ENCODE data around the gene STAG1.
A peak's percentile ranks its signal among the peaks of the same experiment; 100 is the strongest.

STAG1 gene

DNA sequence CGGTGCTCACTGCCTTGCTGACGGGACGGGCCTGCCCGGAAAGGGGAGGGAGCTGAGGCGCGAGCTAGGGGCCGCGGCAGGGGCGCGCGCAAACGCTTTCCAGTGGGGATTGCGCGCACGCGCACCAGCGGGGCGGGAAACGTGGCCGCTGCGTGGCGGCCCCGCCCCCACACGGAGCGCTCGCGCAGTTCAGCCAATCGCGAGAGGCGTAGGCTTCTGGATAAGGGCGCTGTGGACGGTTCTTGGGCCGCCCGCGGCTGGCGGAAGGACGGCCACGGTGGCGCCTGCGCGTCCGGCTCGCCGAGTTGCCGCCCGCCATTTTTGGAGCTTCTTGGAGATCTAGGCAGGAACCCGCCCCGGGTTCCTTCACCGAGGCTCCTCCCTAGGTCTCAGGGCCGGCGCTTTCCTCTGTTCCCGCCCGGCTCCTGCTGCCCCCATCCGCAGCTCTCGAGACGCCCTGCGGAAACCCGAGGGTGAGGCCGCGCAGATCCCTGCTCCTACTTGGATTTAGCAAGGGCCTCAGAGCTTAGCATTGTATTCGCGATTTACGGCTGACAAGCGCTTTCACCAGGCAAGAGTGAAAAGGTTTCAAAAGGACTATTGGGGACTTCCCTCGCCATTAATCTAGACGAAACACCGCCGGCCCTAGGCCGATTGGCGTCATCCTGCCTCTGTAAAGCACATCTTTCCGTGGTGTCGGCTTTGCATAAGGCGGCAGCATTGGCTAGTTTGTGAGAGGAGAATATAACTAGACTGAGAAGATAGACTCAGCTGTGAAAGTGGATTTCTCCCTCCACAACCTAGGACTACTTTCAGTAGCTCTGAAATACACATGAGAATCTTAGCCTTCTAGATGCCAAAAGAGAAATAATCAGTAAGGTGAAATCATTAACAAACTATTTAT is 496 bp upstream of the STAG1 start:
- TF ChIP-seq, protein P1, sequence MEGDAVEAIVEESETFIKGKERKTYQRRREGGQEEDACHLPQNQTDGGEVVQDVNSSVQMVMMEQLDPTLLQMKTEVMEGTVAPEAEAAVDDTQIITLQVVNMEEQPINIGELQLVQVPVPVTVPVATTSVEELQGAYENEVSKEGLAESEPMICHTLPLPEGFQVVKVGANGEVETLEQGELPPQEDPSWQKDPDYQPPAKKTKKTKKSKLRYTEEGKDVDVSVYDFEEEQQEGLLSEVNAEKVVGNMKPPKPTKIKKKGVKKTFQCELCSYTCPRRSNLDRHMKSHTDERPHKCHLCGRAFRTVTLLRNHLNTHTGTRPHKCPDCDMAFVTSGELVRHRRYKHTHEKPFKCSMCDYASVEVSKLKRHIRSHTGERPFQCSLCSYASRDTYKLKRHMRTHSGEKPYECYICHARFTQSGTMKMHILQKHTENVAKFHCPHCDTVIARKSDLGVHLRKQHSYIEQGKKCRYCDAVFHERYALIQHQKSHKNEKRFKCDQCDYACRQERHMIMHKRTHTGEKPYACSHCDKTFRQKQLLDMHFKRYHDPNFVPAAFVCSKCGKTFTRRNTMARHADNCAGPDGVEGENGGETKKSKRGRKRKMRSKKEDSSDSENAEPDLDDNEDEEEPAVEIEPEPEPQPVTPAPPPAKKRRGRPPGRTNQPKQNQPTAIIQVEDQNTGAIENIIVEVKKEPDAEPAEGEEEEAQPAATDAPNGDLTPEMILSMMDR (IDR thresholded peaks at IDR 0.05; ENCODE audit: low read depth, low read length): peak; percentile 24; the same call in 1 of the 2 replicates
- H3K4me3 ChIP-seq (ENCODE audit: low read depth, low read length): peak overlapping the region; percentile 69

DNA sequence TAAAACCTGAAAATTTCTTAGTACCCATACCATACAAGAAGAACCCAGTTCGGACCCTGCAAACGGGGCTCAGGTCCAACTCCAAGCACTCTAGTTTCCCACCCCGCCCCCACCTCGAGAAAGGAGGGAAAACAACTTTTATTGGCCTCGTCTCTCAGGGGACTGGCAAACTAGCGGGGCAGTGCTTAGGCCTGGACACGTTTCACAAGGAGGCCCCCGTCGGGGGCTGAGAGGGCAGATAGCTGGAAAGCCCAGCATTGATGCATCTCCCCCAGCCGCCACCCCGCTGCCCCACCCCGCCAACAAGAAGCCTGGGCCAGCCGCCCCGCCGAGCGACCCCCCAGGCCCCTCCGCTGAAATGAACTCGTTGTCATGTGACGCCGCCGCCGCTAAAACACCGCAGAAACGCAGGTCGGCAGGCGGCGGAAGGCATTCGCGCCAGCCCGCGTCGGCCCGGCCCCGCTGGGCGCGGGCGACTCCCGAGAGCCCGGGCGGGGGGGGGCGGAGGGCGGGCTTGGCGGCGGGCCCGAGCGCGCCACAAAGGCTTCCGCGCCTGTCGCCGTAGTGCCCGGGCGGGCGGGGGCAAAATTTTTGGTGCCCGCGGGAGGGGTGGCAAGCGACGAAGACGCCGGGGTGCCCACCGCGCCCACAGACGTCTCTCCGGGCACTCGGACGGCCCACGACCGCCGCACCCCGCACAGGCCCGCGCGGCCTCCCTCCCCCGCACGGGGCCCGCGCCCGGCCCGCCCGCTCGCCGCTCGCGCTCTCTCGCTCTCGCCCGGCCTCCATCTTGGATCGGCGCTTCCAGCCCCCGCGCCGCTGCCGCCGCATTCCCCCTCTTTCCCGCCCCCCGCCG is 634 bp downstream of the STAG1 start:
- H3K4me3 ChIP-seq (ENCODE audit: low read depth, low read length): peak overlapping the region; percentile 64
- TF ChIP-seq, protein P1 (IDR thresholded peaks at IDR 0.05; ENCODE audit: low read depth, low read length): no peak

DNA sequence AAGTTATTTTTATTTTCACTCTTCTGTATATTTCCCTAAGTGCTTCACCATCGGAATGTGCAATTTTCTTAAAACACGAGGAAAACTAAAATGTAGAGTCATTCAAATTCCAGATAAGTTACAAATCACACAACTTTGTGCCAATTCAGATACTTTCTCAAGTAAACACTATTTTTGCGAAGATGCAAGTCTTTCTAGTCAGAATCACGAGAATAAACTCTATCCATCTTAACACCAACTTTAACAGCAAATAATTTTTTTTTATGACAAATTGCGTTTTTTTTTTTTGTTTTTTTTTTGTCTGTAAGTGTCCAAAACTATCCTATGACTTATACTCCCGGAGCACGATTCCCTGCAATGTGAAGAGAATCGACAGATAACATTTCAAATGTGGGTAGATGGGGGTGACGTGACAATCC is 1.3 kb downstream of the STAG1 start:
- TF ChIP-seq, protein P1 (IDR thresholded peaks at IDR 0.05; ENCODE audit: low read depth, low read length): no peak
- peak overlapping the region; percentile 64 for H3K4me3 ChIP-seq (ENCODE audit: low read depth, low read length)

DNA sequence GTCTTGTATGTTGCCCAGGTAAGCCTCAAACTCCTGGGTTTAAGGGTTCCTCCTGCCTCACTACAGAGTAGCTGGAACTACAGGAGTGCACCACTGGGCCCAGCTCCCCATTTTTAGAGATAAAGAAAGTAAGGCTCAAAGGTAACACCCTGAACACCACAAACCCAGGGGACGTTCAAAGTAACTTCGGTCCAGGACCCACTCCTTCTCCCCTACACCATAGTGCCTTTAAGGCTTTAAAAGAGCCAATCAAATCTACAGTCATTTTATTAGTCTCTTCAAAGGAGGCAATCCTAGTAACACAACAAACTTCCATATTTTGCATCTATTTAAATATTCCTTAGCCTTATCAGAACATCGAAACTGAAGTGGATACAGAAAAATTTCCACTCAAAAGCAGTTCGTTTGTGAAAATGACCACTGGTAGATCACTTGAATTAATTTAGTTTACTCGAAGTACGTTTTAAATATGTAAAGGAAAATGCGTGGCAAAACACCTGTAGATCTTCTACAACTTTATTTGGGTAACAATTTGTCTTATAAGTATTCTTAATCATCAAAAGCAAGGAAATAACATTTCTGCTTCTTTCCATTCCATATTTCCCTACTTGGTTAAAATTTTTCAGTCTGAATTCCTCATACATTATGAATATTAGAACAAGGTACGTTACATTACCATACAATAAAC is 1.8 kb downstream of the STAG1 start:
- TF ChIP-seq, protein P1 (IDR thresholded peaks at IDR 0.05; ENCODE audit: low read depth, low read length): no peak

DNA sequence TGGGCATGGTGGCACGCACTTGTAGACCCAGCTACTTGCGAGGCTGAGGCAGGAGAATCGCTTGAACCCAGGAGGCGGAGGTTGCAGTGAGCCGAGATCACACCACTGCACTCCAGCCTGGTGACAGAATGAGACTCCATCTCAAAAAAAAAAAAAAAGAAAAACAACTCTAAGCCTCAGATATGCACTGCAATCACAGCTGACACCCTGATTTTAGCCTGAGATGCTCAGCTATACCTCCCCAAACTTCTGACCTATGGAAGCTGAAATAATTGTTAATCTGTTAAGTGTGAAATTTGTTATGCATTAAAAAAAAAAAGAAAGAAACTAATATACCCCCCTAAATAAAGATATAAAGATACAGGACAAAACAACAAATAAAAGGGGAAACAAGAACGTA is 2.6 kb downstream of the STAG1 start:
- peak overlapping the region; percentile 64; the same call in 1 of the 2 replicates for H3K4me3 ChIP-seq (ENCODE audit: low read depth, low read length)

More for the DNA sequence above, 1.8 kb downstream of the STAG1 start:
- peak overlapping the region; percentile 64 for H3K4me3 ChIP-seq (ENCODE audit: low read depth, low read length)

DNA sequence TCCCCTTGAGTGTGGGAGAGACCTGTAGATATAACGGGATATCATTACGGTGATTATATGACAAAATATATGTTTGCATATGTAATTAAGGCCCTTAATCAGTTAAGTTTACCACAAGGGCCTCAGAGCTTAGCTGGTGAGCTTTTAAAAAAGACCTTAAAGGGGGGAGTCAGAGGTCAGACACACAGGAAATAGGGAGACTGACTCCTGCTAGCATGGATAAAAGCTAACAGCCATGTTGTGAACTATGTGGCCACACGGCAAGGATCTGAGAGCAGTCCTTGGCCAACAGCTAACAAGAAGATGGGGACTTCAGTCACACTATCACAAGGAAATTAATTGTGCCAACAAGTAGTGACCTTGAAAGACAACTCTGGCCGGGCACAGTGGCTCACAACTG is 3.1 kb downstream of the STAG1 start:
- TF ChIP-seq, protein P1 (IDR thresholded peaks at IDR 0.05; ENCODE audit: low read depth, low read length): no peak
- no peak overlapping the region for H3K4me3 ChIP-seq (ENCODE audit: low read depth, low read length)

DNA sequence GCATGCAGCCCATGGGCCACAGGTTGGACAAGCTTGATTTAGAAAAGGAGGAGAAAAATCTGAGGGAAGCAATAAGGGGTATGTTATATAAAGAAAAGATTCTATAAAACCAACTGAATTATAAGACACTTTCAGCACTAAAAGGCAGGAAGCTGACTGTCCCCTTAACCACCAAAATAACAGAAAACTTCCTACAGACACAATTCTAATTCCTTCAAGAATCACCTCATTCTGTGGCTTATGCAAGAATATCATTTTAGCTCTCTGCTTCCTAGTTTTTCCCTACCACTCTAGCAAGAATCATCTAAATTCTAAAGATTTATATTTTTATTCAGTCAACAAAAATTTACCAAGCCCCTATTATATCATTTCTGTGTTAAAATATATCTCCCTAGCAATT is 6.3 kb downstream of the STAG1 start:
- H3K4me3 ChIP-seq (ENCODE audit: low read depth, low read length): no peak overlapping the region
- TF ChIP-seq, protein P1 (IDR thresholded peaks at IDR 0.05; ENCODE audit: low read depth, low read length): no peak
